ENCODE results near the gene MLXIP. TPM values are rescaled to one million over a fixed set of nuclear protein-coding genes. Genes with fewer than 3 reads are reported as not detected.

MLXIP gene
- polyA plus RNA-seq, 1 donor: 30.7 TPM

GRCh38 chr12:122185494-122186082, 107.0 kb downstream of the MLXIP start:
- no peak for DNase-seq (ENCODE audit: low read depth)

GRCh38 chr12:122187466-122187865, 108.9 kb downstream of the MLXIP start:
- DNase-seq (ENCODE audit: low read depth): no peak

- DNase-seq (ENCODE audit: low read depth): no peak
These were observed 111.3 kb downstream of the MLXIP start for GRCh38 chr12:122189626-122190475.

GRCh38 chr12:122190842-122191668, 112.5 kb downstream of the MLXIP start:
- no peak for DNase-seq (ENCODE audit: low read depth)

- no peak for DNase-seq (ENCODE audit: low read depth)
These were observed 113.9 kb downstream of the MLXIP start for GRCh38 chr12:122192441-122192840.

- no peak for DNase-seq (ENCODE audit: low read depth)
These were observed 116.2 kb downstream of the MLXIP start for GRCh38 chr12:122194804-122195203.

GRCh38 chr12:122195405-122195804, 116.8 kb downstream of the MLXIP start:
- no peak for DNase-seq (ENCODE audit: low read depth)

Other genes starting within 250 kb of the MLXIP start
- 0.08 TPM for gene HPD, start 219.9 kb upstream of the MLXIP start, polyA plus RNA-seq (ENCODE audit: insufficient read length)
- gene PSMD9, start 190.0 kb upstream of the MLXIP start, polyA plus RNA-seq (ENCODE audit: insufficient read length): 39.4 TPM
- 1.3 TPM for gene CFAP251, start 160.2 kb upstream of the MLXIP start, polyA plus RNA-seq (ENCODE audit: insufficient read length)
- gene BCL7A, start 56.9 kb upstream of the MLXIP start, polyA plus RNA-seq (ENCODE audit: insufficient read length): 16.8 TPM
- gene IL31, start 95.5 kb downstream of the MLXIP start, polyA plus RNA-seq (ENCODE audit: insufficient read length): not detected
- 0.29 TPM for gene LRRC43, start 104.4 kb downstream of the MLXIP start, polyA plus RNA-seq (ENCODE audit: insufficient read length)
- 0.30 TPM for gene B3GNT4, start 125.0 kb downstream of the MLXIP start, polyA plus RNA-seq (ENCODE audit: insufficient read length)
- 38.4 TPM for gene DIABLO, start 147.3 kb downstream of the MLXIP start, polyA plus RNA-seq (ENCODE audit: insufficient read length)
- gene VPS33A, start 187.7 kb downstream of the MLXIP start, polyA plus RNA-seq (ENCODE audit: insufficient read length): 13.4 TPM